HG03571 (cell line): ENCODE data around the gene TRABD2B.

Source experiments
- ATAC-seq: cut with Tn5 transposase; IDR thresholded peaks from one replicate; pipeline ENCODE4 v1.9.1; 2021; ENCODE audit not compliant: unreplicated experiment

The TRABD2B gene

DNA sequence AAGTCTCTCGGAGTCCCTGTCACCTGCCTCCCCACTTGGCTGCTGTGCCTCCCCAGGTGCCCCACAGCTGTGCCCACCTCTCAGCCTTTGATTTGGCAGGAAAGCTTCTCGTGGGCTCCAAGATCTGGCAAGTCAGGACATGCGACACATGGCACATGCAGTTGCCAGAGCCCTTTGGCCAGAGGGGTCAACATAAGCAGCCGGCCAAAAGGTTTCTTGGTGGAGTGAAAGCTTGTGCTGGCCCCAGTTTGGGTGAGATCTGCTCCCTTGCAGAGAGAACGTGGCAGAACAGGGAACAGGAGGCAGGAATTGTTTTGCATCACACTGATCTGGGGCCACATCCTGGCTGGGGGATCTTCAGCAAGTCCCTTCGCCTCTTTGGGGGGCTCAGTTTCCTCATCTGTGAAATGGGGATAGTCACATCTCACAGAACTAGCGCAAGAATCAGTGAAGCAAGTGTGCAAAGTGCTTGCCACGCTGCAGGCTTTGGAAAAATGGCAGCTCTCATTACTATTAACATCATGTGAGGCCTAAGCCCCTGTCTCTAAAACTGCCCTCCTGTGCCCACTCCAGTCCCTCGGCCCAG, 232.6 kb downstream of the TRABD2B start:
- ATAC-seq: no peak

DNA sequence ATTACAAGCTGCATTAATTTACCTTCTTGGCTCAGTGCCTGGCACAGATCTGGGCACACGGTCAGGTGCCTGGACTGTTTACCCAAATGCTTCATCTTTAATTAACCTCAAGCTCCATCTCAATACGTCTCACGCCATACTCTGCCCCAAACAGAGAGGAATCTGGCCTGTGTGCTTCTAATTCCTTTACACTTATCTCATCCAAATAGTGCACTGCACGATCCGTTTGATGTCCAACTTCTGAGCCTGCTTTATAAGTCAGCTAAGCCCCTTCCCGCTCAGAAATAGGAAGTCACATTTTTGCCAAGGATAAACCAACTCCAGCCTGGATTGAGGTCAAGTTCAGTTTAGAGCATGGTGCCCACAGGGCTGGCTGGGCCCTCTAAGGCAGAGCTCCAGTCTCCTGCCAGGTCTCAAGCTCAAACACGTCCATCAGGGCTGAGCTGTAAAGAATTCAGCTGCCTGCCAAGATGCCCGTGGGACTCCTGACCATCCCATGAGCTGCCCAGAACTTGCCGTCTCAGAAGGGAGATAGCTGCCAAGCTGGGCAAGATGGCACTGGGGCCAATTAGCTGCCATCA, 233.5 kb downstream of the TRABD2B start:
- no peak for ATAC-seq

DNA sequence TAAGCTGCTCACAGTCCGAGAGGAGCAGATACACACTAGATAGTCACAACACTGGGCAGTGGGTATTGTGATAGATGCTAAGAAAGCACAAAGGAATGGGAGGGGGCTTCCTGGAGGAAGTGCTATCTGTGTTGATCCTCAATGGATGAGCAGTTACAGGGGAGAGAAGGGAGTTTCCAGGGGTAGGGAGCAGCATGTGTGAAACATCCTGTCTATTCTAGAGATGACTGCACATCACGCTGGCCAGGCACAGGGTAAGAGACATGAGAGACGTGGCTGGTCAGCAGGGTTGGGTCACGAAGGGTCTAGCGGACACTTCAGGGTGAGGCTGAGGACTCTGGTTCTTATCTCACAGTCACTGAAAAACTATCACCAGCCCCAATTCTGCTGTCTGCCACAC, 235.2 kb downstream of the TRABD2B start:
- no peak for ATAC-seq

DNA sequence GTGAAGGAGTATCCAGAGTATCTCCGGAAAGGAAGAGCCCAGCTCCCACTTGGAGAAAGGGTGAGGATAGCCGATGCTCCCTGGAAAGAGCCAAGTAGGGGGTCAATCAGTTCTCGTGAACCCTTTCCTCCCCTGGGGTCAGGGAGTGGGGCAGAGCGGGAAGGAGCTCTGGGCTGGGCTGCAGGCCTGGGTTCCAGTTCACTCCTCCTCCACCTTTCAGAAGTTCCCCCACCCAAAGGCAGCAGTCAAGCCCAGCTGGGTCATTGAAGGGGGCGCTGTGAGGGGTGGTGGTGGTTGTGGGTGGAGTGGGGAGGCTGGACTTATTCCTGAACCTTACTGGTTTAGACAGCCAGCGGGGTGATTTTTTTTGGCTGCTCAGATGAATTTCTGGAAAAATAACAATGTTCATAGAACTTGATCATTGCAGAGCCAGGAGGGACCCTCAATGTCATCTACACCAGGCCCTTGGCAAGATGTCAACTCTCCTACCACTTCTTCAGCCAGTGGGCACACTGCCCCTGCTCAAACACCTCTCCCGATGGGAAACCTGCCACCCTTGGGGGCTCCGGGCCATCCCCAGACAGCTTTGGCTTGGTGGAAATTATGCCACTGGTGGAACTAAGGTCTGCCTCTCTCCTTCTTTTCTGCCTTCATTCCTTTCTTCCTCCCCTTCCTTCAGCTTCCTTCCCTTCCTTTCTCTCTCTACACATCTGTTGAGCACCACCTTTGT, 235.8 kb downstream of the TRABD2B start:
- no peak for ATAC-seq

DNA sequence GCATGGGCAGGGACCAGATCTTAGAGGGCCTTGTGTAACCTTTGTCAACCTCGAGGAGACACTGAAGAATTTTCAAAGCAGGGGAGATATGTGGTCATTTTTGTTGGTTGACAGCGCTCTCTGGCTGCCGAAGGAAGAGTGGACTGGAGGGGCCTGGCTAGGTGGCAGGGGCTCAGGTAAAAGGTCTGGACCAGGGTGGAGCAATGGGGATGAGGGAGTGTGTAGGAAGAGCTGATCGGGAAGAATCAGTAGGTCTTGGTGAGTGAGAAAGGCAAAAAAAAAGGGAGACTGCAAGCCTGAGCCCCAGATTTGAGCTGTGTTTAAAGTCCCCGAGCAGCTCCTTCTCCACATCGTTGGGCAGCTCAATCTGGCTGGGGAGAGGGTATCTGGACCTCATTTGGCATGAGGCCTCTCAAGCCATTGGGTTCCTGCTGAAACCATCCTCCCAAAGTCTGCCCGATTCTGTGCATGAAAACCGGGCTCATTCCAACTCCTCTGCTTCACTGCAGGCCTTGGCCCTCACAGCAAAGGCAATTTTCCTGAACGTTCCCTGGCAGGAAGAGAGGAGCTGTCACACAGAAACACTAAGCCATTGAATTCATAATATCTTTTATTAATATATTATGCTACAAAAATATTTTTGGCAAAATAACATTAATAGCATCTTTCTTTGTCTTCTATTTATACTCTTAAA, 237.1 kb downstream of the TRABD2B start:
- no peak for ATAC-seq

DNA sequence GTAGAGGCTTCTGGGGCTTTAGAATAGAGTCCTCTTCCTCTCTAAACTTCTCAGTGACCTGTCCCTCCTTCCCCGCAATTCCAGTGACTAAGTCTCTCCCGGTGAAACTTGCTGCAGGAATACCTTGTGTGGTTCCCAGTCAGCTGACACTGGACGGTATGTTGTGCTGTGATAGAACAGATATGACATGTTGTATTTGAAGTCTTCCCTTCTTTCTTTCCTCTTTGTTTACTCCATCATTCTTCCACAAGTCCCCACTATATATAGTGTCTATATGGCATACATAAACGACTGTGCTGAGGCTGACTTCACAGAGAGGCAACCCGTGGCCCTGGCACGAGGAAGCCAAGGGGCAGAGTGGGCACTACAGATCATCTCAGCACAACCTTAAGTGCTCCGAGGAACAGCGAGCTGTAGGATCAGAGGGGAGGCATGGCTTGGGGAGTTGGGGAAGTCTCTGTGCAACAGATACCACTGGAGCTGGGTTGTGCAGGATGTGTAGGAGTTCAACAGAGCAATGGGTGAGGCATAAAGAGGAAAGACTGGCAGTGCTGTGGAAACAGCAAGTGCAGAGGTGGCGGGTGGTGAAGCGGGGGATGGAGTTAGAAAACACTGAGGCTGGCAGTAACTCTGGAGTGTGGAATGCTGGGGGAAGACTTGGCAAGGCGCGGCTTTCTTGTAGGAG, 237.8 kb downstream of the TRABD2B start:
- no peak for ATAC-seq

DNA sequence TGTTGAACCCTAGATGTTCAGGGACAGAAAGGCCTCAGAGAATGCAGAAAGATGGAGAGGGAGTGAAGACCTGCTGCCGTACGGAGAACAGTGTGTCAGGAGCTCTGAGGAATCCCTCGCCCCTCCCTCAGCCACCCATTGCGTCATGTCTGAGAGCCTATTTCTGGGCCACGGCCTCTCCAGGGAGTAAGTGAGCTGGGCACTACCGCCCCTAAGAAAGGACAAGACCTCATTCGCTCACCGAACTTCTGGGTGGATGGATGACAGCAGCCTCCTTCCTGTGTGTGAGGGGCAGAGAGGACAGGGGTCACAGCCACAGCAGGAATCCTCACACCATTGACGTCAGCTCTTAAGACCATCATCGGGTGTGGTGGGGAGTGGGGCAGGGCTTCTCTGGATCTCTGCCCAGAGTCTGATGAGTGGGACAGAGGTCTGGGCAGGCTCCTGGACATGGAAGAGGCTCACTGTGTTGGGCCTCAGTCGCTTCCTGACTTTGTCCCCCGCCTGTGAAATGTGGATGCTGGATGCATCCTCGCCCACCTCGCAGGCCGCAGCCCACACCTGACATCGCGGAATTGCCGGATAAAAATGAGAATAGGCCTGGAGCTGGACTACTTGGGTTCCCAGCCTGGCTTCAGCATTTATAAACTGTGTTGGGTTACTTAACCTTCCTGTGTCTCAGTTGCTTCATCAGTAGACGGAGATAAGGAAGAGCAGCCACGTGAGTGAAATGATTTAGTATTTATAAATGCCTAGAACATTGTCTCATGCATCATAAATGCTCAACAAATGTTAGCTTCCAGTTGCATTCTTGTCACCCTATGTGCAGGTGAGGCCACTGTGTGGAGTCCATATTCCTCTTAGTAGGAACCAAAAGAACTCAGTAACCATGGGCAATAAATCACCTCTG, 238.6 kb downstream of the TRABD2B start:
- no peak for ATAC-seq

DNA sequence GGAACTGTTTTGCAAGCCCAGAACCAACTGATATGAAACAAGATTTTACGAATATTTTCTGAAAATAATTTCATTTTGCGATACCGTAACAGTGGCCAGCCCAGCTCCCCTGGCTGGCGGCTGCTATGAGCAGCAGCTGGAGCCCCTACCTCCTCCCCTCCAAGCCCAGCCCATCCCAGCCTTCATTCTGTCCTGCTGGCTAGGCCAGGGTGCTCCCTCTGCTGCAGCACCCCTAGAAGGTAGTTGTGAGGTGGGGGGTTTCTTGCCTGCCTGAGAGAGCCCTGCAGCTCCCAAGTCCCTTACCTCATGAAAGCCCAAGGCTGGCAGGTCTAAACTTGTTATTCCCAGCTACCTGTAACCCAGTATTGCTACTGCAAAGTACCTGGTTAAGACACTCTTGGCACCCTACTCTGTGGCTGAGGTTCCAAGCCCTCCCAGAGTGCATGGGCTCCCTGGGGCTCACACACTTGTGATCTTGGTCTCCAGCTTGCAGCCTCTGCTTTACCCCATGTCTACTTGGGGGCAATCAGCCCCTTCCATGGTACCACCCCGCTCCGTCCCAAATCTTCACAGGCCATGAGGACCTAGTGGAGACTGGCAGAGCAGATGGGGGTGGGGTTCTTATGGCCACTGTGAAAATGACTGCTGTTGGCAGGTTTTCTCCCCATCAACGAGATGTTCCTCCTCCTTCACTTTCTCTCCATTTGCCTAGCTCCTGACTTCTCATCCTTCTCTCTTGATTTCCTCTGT, 239.8 kb downstream of the TRABD2B start:
- no peak for ATAC-seq

DNA sequence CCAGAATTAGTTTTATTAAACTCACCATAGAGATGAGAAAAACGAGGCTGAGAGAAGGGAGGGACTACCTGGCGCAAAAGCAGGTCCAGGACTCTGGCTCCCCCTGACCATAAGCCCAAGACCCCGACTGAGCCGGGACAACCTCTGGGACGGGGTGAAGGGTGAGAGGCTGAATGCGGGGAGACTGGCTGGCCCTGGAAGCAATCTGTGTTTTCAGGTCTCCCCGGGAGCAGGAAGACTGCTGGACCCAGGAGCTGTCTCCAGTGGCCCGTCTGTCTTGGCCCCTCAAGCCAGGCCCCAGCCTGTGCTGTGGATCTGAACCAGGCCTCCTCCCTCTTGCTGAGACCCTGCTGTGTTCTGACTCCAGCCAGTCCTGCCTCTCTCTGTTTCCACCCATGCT, 240.8 kb downstream of the TRABD2B start:
- ATAC-seq: no peak

DNA sequence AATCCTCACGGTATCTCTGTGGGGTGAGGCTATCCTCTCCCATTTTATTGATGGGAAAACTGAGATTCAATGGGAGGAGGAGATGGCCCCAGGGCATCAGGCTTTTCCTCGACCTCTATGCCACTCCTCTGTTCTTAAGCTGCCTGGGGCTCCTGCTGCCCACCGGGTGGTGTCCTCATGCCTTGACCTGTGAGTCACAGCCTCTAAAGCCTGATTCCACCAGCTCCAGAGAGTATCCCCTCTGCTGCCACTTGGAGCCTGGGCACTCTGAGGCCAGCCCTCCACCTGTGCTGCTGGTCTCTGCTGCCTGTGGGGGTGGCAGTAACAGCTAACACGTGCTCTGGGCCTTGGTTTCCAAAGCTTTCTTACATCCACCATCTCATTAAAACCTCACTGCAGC, 241.2 kb downstream of the TRABD2B start:
- no peak for ATAC-seq

DNA sequence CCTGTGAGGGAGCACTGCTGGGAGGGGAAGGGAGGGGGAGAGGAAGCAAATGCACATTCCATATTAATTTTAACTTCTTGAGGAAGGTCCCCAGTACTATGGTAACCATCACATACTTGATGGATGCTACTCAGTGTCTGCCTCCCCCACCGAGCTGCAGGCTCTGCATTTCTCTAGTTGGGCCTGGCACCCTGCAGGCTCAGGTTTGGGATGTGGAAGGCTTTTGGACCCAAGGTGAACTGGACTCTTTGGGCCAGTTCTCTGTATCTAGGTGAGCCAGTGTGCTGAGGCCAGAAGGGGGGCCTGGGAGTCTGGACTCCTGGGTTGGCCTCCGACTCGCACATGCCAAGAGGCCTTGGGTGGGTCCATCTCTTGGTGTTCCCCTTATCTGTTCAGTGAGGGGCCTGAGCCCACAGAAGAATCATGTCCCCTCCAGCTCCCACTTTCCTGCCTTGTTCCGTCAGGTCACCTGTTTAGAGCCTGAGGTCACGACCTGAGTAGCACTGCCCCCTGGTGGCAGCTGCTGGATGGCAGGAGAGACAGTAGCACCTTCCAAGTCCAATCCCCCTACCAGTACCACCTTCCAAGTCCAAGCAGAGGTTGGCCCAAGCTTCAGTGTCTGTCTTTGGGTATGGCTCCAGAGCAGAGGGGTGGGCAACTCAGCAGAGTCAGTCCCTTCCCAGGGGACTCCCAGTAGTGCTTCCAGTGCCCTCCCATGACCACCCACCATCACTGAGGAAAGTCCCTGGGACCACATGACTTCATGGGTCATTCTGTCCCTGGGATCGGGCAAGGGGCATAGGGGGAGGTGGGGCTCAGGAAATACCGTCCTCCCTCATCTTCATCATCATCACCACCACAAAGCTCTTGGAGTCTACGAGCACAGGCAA, 241.8 kb downstream of the TRABD2B start:
- no peak for ATAC-seq

DNA sequence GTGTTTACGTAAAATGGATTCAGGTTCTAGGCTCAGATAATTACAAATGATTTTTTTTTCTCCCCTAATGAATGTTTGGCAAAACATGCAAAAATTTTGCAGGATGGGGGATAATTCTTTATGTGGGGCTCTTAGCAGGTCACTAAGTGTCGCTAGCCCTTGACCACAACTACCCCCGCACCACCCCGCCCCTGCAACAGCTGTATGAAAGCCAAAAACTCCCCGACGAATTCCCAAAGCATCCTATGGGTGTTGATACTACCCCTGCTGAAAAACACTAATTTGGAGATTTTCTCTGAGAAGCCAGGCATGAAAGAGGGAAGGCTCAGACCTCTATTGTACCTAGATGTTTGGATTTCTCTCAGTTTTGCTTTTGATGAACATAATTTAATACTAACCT, 243.0 kb downstream of the TRABD2B start:
- no peak for ATAC-seq

DNA sequence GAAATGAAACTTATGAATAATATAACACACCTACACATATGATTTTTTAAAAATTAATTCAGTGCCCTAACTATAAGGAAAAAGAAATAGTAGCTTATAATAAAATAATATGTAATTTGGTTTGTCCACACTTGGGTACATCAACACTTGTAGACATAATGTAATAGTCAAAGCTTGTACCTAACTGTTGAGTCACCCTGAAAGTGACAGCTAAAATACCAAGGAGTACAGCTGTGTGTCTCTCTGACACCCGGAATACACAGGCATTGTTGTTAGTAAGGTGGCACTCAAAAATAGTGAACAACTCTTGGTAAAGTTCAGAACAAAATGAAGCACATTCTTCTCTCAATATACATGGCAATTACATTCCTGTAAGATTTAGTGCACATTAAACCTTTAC, 243.4 kb downstream of the TRABD2B start:
- no peak for ATAC-seq

DNA sequence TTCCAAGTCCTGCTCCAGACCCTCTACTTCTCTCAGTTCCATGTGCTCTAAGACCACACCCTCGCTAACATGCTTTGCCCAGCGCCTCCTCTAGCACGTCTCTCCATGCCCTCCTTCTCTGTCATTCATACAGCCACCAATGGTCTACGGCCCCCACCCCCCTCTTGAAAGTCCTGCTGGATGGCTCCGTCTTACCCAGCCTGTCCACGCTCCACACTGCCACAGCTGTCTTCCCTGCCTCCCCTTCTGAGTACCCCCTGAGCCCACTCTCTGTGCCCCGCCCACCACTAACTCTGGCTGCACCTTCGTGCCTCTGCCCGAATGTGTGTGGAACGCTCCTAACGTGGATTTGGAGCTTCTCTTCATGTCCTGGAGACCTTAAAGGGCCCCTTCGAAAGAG, 244.6 kb downstream of the TRABD2B start:
- ATAC-seq: no peak

DNA sequence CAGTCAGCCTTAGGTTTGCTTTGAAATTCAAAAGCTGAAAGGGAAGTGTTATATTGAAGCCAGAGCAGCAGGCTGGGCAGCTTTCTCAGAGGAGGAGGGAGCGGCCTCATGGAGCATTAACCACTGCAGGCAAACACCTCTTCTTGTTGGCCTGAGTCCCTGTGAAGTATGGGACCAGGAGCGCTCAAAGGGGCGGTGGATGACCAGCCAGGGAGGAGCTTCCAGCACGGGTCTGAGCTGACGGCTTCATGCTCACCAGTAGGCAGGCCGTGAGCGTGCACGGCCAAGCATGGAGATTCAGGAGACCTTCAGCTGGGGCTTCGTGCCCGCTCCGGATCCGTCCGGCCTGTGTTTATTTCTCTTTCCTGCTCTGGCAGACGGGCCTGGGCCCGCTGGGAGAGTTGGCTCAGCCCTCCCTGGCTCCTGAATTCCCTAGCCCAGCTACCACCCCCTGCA, 245.2 kb downstream of the TRABD2B start:
- no peak for ATAC-seq

DNA sequence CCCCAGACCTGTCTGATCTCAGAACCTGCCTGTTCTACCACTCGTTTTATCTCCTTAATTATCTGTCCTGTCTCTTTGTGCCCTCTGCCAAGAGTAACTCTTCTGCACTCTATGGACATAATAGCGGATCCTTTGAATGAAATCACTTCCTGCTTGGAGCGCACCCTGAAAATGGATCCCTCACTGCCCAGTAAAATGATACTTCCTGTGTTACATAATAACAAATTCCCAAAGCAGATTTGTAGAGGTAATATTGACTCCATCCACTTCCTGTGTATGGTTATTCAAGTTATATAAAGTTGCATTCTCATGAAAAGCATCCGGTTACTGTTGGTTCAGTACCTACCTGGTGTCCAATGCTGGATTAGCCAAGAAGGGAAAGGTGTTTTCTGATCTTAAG, 246.0 kb downstream of the TRABD2B start:
- ATAC-seq: no peak

DNA sequence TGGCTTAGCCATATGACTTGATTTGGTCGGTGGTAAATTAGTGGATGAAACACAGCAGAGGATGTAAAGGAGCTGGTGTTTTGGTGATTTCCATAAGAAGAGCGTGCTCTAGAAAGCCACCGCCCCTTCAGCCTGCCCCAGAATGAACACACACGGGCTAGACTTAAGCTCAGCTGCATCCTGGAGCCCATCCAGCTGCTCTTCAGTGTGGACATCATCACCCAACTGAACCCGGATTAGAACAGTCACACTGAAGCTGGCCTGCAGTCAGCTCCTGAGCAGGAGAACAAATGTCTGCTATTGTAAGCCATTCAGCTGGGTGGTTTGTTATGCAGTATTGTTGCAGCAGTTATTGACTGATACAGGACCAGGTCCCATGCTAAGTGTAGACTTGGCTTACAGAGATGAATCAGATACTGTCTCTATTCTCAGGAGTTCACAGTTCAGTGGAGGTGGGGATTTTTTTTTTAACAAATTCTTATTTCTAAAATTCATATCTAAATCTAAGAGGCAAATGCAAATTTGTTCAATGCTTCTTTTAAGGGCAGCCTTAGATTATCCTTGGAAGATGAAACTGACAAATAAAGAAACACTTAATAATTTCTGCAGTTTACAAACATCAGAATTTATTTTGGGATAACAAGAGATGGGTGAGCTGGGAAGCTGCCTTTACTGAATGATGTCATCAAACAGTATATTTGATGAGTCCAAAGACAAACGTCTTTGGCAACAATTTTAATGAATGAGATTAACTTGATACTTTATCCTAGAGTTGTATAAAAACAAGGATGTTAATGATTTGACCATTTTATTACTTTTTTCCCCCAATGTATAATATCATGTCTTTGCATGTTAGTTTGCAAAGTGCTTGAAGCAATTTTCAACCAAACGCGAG, 251.2 kb downstream of the TRABD2B start:
- no peak for ATAC-seq
